Chondrocyte (in vitro differentiated cells): ENCODE results near the gene PPP1R14D. TPM values are rescaled to one million over a fixed set of nuclear protein-coding genes. Genes with fewer than 3 reads are reported as not detected.

Source experiments
- DNase-seq: peaks from one replicate; pipeline ENCODE4 v3.0.0; 2021; ENCODE audit warnings: mixed read lengths, low spot score
- H3K27ac Mint-ChIP-seq: one replicate; pipeline ENCODE4 v1.8.0; 2021; ENCODE audit warnings: mild to moderate bottlenecking, moderate library complexity, mixed read lengths; ENCODE audit not compliant: unreplicated experiment
- H3K27me3 Mint-ChIP-seq: 2 replicates; pipeline ENCODE4 v1.8.0; 2021; ENCODE audit warnings: low read depth, mixed read lengths
- H3K36me3 Mint-ChIP-seq: 2 replicates; pipeline ENCODE4 v1.8.0; 2021; ENCODE audit warnings: low read depth, mixed read lengths
- H3K4me1 Mint-ChIP-seq: 2 replicates; pipeline ENCODE4 v1.8.0; 2021; ENCODE audit warnings: low read depth, mild to moderate bottlenecking, mixed read lengths
- H3K4me3 Mint-ChIP-seq: one replicate; pipeline ENCODE4 v1.8.0; 2021; ENCODE audit warnings: mild to moderate bottlenecking, moderate library complexity, mixed read lengths; ENCODE audit not compliant: unreplicated experiment
- H3K9me3 Mint-ChIP-seq: 2 replicates; pipeline ENCODE4 v1.8.0; 2021; ENCODE audit warnings: low read depth, mixed read lengths
- total RNA-seq: library from RNA; stranded (reverse); gene quantifications from 3 replicates; pipeline ENCODE4 v1.2.1, GENCODE V29; 2021
- TF ChIP-seq, protein P1 (sequence below): fragments of 200-600 bp; sonication (generic); IDR thresholded peaks from 2 replicates; pipeline ENCODE4 v1.5.0; 2021; ENCODE audit warnings: antibody characterized with exemption, mild to moderate bottlenecking, moderate library complexity

PPP1R14D gene
- total RNA-seq, 1 donor from 2014 or later: not detected

GRCh38 chr15:40836020-40836419 lies 7.5 kb upstream of the PPP1R14D start:
- Mint-ChIP-seq H3K9me3 (no peaks in the 10 kb centered on the region), H3K4me1 (peaks cover 7% of the 10 kb centered on the region), H3K4me3 (no peak overlapping the region), H3K27ac (no peak overlapping the region), H3K36me3 (no peaks in the 10 kb centered on the region), H3K27me3 (no peaks in the 10 kb centered on the region)
- TF ChIP-seq, protein P1, sequence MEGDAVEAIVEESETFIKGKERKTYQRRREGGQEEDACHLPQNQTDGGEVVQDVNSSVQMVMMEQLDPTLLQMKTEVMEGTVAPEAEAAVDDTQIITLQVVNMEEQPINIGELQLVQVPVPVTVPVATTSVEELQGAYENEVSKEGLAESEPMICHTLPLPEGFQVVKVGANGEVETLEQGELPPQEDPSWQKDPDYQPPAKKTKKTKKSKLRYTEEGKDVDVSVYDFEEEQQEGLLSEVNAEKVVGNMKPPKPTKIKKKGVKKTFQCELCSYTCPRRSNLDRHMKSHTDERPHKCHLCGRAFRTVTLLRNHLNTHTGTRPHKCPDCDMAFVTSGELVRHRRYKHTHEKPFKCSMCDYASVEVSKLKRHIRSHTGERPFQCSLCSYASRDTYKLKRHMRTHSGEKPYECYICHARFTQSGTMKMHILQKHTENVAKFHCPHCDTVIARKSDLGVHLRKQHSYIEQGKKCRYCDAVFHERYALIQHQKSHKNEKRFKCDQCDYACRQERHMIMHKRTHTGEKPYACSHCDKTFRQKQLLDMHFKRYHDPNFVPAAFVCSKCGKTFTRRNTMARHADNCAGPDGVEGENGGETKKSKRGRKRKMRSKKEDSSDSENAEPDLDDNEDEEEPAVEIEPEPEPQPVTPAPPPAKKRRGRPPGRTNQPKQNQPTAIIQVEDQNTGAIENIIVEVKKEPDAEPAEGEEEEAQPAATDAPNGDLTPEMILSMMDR: no peak
- peak; percentile 13 for DNase-seq

GRCh38 chr15:40832903-40833302 lies 4.4 kb upstream of the PPP1R14D start:
- DNase-seq: peak; percentile 25
- peaks cover 7% of the 10 kb centered on the region for H3K4me1 Mint-ChIP-seq
- no peaks in the 10 kb centered on the region for H3K36me3 Mint-ChIP-seq
- no peak overlapping the region for H3K4me3 Mint-ChIP-seq
- H3K27me3 Mint-ChIP-seq: peaks cover 6% of the 10 kb centered on the region
- TF ChIP-seq, protein P1: no peak
- H3K9me3 Mint-ChIP-seq: no peaks in the 10 kb centered on the region
- H3K27ac Mint-ChIP-seq: no peak overlapping the region

GRCh38 chr15:40831861-40832260 lies 3.4 kb upstream of the PPP1R14D start:
- no peak overlapping the region for H3K4me3 Mint-ChIP-seq
- TF ChIP-seq, protein P1: no peak
- DNase-seq: peak; percentile 32
- H3K36me3 Mint-ChIP-seq: no peaks in the 10 kb centered on the region
- no peak overlapping the region for H3K27ac Mint-ChIP-seq
- H3K9me3 Mint-ChIP-seq: no peaks in the 10 kb centered on the region
- H3K4me1 Mint-ChIP-seq: peaks cover 7% of the 10 kb centered on the region
- H3K27me3 Mint-ChIP-seq: peaks cover 6% of the 10 kb centered on the region

DNA sequence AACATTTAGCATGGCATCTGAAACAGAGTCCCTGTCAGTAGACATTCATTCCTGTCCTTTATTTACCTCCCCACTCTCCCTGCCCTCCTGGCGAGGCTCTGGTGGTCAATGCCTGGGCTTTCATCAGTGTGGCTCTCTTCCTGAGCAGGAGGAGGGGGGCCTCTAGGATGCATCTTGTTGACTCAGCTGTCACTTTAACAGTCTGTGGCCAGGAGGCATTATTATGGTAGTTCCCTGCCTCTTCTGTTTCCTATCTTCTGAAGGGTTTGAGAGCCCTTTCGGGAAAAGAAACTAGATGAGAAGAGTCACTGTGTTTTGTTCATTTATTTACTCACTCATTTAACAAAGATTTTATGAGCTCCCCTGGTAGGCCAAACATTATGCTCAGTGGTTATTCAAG lies 2.4 kb upstream of the PPP1R14D start:
- no peaks in the 10 kb centered on the region for H3K36me3 Mint-ChIP-seq
- peaks cover 7% of the 10 kb centered on the region for H3K4me1 Mint-ChIP-seq
- peaks cover 8% of the 10 kb centered on the region for H3K27me3 Mint-ChIP-seq
- no peak for DNase-seq
- TF ChIP-seq, protein P1: no peak
- H3K4me3 Mint-ChIP-seq: no peak overlapping the region
- no peaks in the 10 kb centered on the region for H3K9me3 Mint-ChIP-seq
- no peak overlapping the region for H3K27ac Mint-ChIP-seq

- Mint-ChIP-seq H3K4me3 (no peak overlapping the region), H3K9me3 (no peaks in the 10 kb centered on the region), H3K4me1 (peaks cover 3% of the 10 kb centered on the region), H3K27me3 (peaks cover 8% of the 10 kb centered on the region), H3K36me3 (no peaks in the 10 kb centered on the region), H3K27ac (no peak overlapping the region)
- no peak for DNase-seq
- TF ChIP-seq, protein P1: no peak
Observed at GRCh38 chr15:40829115-40829514, 607 bp upstream of the PPP1R14D start.
